EL (cell line): ENCODE measurements around the gene ROBO1.
"Not testable (repeated sequence)": the region's sequence is repeated elsewhere in the genome, so short reads cannot be mapped to it uniquely, and the experiment has no call there.

ENCODE experiments used
- DNase-seq: peaks from one replicate; pipeline ENCODE4 v3.0.0-alpha.2; 2016

The ROBO1 gene

GRCh38 chr3:79543218-79543982 lies 224.4 kb downstream of the ROBO1 start:
- no peak for DNase-seq

- no peak for DNase-seq
Observed at GRCh38 chr3:79534727-79535126, 233.1 kb downstream of the ROBO1 start.

DNA sequence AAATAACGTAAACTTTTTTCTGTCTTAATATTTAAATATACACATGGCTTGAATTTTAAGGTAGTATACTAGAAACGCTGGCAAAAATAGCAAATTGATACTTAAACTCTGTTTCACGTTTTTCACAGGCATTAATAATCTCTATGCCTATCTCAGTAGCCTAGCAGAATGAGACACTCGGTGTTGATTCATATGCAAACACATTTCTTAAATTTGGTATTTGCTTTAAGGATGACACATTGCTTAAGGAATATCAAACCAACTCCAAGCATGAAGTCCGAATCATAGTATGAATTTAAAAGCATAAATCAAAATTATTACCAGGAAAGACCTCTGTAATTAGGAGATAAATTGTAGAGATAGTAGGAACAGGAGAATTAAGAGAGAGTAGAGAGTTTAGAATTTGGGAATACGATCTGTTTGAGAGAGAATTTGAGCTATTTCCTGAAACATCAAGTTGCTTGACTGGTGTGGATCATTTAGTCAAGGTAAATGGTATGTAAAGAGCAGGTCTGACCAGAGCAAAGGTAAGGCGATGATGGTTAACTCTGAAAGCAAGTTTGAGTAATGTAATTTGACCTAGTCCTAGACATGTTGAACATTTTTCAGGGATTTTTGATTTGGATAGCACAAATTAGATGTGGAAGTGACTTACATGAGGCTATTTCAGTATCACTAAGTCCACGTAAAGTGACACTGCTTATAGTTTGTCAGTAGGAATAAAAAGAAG lies 236.1 kb downstream of the ROBO1 start:
- no peak for DNase-seq

DNA sequence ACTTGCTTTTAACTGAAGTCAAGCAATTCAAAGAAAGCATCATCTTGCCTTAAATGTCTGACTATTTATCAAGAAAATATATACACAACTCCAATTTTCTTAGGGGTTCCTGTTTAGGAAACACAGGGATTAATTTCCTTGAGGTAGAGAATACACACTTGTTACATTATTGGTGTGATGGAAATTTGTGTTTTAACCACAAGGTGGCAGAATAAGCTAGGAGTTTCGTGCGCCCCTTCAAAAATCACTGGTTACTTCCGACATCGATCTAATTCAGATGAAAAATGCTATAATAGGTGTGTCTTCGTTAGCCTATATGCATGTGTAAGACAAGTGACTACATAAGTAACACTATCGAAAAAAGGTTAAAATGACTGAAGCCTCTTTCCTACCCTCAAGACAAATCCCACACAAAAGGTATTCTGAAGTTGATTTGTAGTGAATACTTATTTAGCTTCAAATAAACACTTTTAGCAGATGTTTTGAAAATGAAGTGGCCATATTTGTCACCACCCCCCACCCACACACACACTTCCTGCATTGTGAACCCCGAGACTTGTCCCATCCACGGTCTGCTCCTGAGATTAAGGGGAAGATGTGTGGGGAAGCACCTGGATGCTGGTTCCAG lies 246.5 kb downstream of the ROBO1 start:
- peak; percentile 40 for DNase-seq

DNA sequence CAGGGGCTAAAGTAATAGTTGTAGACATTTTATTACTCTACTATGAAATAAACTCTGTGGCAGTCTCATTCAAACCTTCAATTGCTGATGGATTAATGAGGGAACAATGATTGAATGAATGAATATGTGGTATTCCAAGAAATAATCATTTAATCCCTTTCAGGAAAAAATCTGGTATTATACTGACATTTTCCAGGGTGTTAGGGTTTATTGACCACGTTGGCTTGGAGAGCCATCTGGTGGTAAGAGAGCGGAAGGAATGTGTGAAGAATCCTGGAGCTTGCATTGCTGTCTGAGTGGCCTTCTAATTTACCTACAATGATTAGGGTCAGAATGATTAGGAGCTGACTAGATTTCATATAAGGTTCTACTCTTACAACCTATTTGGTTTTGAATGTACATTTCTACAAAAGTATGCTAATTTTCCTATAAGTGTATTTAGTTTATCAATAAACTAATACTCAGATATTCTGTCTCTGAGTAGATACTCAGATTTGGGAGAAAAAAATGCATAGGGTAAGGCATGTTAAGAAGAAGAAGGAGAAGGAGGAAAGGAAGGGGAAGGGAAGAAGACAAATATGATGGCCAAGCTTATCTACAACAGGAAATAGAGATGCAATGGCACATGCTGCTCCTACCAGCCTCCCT lies 249.9 kb downstream of the ROBO1 start:
- DNase-seq, result peak; percentile 40

- no peak for DNase-seq
Observed at GRCh38 chr3:79516795-79517194, 251.0 kb downstream of the ROBO1 start.

GRCh38 chr3:79515072-79515471 lies 252.7 kb downstream of the ROBO1 start:
- peak; percentile 1 for DNase-seq

- DNase-seq, result no peak
Observed at GRCh38 chr3:79514069-79514468, 253.7 kb downstream of the ROBO1 start.

GRCh38 chr3:79506751-79507150 lies 261.0 kb downstream of the ROBO1 start:
- DNase-seq, result no peak

DNA sequence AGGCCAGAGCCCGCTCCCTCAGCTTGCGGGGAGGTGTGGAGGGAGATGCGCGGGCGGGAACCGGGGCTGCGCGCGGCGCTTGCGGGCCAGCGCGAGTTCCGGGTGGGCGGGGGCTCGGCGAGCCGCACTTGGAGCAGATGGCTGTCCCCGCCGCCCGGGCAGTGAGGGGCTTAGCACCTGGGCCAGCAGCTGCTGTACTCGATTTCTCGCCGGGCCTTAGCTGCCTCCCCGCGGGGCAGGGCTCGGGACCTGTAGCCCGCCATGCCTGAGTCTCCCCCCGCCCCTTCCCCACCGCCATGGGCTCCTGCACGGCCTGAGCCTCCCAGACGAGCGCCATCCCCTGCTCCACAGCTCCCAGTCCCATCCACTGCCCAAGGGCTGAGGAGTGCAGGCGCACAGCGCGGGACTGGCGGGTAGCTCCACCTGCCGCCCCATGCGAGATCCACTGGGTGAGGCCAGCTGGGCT lies 265.5 kb downstream of the ROBO1 start:
- DNase-seq, result not testable (repeated sequence)

DNA sequence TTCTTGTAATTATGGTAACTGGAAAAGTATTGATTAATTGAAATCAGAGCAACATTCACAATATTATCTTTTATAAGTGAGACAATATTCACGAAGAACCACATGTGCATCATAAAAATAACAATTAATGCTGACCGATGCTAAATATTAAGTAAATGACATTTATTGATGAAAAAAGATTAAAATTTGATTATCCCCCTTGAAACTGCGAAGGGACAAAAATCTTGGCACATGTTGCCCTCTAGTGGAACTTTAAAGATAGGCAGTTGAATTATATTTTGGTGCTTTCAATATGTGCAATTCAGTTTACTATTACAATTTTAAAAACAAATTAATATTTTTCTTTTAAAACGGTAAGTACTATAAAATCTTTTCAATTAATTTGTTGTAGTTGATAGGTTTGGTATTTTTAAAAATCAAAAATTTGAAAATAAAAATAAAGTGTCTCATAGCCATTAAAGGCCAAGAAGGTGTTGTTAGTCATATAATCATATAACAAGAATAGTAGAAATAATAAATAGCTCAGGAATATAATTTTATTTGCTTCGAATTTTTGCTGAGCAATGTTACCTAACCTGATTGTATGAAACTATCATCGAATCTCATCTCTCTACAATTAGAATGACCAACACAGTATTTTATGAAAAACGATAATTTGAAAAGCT lies 270.2 kb downstream of the ROBO1 start:
- DNase-seq, result peak; percentile 22

DNA sequence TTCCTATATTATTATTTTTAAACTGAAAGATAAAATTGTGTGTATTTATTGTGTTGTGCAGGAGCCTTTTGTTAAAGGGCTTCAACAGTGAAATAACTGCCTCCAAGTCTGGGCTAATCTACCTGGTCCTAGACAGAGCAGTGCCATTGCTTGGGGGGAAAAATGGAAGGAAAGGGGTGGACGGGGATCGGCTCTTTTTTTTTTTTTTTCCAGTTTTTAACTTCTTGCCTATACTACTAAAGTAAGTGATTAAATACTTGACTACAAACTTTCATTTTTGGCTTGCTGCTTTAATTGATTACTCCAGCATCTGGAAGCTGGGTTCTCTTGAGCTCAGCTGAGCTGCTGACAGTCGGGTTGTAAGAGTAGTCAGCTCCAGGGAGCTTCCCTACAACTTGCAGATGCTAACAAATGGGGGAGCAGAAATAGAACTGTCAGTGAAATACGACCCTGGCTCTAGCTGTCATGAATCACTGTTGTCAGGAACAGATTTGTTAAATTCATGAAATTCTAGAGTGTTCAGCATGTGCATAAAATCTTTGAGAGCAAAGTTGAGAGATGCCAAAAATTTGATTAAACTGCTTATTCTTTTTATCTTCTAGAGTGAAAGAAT lies 276.7 kb downstream of the ROBO1 start:
- no peak for DNase-seq

DNA sequence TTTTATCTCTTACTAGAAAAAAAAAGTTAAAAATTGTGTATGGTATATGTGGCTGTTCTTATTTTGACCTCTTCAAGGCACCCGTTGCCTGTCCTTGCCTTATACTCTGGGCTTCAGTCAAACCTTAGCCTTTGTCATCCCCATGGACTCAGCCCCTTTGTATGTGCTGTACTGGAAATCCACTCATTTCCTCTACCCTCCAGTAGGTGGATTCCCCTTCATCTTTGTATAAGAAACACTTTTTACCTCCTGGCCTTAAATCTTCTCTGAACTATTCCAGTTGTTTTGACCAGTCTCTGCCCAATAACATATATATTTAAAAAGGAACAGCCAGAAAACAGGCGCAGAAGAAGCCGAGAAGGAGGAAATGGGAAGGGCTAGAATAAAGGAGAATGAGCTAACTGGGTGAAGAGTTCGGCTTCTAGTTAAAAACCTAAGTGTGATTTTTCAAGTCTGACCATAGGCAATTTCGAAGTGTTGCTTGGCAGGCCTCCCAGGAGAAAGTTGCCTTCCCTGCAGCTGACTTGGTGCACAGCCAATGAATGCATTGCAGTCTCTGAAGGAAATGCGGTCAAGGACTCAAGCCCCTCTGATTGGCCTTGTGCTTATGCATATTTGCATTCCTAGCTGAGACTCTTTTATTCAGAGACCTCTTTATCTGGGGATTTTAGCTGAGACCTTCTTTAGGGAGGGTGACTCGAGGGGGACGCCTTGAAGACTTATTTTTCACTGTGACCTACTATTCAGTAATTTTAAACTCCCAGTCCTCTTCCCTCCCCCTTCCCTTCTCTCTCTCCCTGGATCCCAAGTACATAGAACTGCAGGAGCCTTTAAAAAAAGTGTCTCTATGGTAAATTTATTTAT lies 277.4 kb downstream of the ROBO1 start:
- peak; percentile 66 for DNase-seq

DNA sequence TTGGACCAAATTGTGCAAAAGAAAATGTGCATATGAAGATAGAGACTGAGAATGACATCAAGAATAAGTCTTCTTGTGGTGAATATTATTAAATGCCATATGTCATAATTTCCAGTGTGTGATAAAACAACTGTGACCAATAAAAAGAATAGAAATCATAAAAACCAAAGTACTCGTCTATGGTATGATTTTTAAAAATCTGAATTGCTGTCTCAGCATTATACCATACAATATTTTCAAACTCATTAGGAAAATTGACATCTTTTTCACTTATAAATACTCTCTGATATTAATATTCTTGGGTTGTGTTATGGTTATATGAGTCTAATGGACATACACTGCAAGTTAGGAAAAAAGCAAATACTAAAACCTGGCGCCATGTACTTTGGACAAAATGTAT lies 279.4 kb downstream of the ROBO1 start:
- no peak for DNase-seq

DNA sequence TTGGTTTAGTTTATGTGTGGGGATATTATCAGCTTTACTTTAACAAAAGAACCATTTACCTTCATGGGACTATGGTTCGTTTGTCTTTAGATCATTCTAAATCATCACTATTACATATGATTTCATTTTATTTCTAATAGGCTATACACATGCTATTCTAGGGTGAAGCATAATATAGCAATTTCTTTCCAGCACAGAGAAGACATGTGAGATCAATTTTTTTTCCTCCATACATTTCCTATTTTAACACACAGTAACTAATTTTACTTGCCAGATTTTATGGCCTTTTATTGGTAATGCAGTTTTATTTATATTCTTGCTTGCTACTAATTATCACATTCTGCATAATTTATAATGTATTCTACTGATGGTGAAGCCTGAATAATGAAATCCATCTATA lies 287.1 kb downstream of the ROBO1 start:
- no peak for DNase-seq

GRCh38 chr3:79478620-79479019 lies 289.2 kb downstream of the ROBO1 start:
- DNase-seq, result no peak

DNA sequence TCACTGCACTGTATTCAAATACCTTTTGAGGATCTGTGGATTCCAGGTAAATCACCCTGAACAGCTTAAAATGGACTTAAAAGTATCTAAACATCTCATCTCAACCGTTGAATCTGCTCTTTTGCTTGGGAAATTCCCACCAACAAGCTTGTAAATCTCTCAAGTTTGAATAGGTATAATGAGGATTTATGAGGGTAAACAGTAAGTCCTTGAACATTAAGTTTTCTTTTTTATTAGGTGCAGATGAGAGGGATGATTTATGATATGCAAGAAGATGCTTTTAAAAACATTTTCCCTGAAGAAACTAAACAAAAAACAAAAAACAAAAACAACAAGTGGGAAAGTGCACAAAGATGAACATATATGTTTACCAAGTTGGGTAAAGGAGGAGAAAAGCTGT lies 290.6 kb downstream of the ROBO1 start:
- no peak for DNase-seq

GRCh38 chr3:79473993-79474392 lies 293.8 kb downstream of the ROBO1 start:
- DNase-seq, result no peak

- DNase-seq, result peak; percentile 16
Observed at GRCh38 chr3:79467721-79468120, 300.1 kb downstream of the ROBO1 start.

- peak; percentile 21 for DNase-seq
Observed at GRCh38 chr3:79461129-79461792, 306.5 kb downstream of the ROBO1 start.

GRCh38 chr3:79453600-79453999 lies 314.2 kb downstream of the ROBO1 start:
- no peak for DNase-seq
